ENCODE results near the gene CLEC4M. TPM values are rescaled to one million over a fixed set of nuclear protein-coding genes. Genes with fewer than 3 reads are reported as not detected.
"Not testable (repeated sequence)": the region's sequence is repeated elsewhere in the genome, so short reads cannot be mapped to it uniquely, and the experiment has no call there.

Gene CLEC4M
- total RNA-seq, 1 donor from 2014 or later, result not detected

DNA sequence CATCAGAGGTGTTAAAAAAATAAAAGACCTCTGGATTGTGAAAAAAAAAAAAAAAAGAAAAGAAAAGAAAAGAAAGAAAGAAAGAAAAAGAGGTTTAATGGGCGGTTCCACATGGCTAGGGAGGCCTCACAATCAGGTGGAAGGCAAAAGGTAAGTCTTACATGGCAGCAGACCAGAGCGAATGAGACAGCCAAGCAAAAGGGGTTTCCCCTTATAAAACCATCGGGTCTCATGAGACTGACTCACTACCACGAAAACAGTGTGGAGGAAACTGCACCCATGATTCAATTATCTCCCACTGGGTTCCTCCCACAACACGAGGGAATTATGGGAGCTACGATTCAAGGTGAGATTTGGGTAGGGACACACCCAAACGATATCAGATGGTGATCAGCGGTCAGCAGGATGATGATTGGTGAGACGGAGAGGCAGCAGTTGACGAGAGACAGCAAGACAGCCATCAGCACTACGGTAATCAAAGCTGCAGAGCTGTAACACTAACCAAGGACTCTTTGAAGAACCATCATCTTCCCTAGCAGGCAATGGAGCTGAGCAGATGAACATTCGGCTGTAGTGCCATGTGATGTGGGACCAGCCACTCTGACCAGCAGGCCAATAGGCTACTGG lies 11.8 kb upstream of the CLEC4M start:
- TF ChIP-seq, protein P1, sequence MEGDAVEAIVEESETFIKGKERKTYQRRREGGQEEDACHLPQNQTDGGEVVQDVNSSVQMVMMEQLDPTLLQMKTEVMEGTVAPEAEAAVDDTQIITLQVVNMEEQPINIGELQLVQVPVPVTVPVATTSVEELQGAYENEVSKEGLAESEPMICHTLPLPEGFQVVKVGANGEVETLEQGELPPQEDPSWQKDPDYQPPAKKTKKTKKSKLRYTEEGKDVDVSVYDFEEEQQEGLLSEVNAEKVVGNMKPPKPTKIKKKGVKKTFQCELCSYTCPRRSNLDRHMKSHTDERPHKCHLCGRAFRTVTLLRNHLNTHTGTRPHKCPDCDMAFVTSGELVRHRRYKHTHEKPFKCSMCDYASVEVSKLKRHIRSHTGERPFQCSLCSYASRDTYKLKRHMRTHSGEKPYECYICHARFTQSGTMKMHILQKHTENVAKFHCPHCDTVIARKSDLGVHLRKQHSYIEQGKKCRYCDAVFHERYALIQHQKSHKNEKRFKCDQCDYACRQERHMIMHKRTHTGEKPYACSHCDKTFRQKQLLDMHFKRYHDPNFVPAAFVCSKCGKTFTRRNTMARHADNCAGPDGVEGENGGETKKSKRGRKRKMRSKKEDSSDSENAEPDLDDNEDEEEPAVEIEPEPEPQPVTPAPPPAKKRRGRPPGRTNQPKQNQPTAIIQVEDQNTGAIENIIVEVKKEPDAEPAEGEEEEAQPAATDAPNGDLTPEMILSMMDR (IDR thresholded peaks at IDR 0.05; ENCODE audit: unreplicated experiment), result no peak
- Mint-ChIP-seq H3K27ac (ENCODE audit: unreplicated experiment) (no peak overlapping the region), H3K27me3 (ENCODE audit: unreplicated experiment) (peaks cover 4% of the 10 kb centered on the region), H3K4me1 (ENCODE audit: unreplicated experiment) (no peaks in the 10 kb centered on the region), H3K4me3 (ENCODE audit: unreplicated experiment) (no peak overlapping the region), H3K9me3 (ENCODE audit: unreplicated experiment) (no peaks in the 10 kb centered on the region), H3K36me3 (ENCODE audit: low read depth, unreplicated experiment) (peaks cover 4% of the 10 kb centered on the region)
- no peak for DNase-seq (ENCODE audit: low spot score)

DNA sequence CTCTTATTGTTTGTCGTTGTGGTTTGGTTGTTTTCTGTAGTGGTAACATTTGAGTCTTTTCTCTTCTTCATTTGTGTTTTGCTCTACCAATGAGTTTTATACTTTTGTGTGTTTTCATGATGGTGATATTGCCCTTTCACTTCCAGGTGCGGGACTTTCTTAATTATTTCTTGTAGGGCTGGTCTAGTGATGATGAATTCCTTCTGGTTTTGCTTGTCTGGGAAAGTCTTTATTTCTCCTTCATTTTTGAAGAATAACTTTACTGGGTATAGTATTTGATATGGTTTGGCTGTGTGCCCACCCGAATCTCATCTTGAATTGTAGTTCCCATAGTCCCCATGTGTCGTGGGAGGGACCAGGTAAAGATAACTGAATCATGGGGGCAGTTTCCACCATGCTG lies 6.8 kb upstream of the CLEC4M start:
- Mint-ChIP-seq H3K27me3 (ENCODE audit: unreplicated experiment) (peaks cover 3% of the 10 kb centered on the region), H3K36me3 (ENCODE audit: low read depth, unreplicated experiment) (peaks cover 9% of the 10 kb centered on the region), H3K9me3 (ENCODE audit: unreplicated experiment) (peaks cover 15% of the 10 kb centered on the region), H3K4me1 (ENCODE audit: unreplicated experiment) (no peaks in the 10 kb centered on the region), H3K4me3 (ENCODE audit: unreplicated experiment) (no peak overlapping the region), H3K27ac (ENCODE audit: unreplicated experiment) (no peak overlapping the region)
- no peak for DNase-seq (ENCODE audit: low spot score)
- TF ChIP-seq, protein P1 (IDR thresholded peaks at IDR 0.05; ENCODE audit: unreplicated experiment), result no peak

DNA sequence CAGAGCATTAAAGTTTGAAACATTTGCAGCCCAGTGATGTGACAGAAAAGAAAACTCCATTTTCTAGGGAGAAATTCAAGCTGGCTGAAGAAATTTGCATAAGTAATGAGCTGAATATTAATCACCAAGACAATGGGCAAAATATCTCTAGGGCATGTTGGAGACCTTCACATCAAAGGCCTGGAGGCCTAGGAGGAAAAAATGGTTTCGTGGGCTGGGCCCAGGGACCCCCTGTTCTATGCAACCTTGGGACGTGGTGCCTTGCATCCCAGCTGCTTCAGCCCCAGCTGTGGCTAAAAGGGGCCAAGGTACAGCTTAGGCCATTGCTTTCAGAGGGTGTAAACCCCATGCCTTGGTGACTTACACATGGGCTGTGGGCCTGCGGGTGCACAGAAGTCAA lies 5.7 kb upstream of the CLEC4M start:
- Mint-ChIP-seq H3K27ac (ENCODE audit: unreplicated experiment) (no peak overlapping the region), H3K4me3 (ENCODE audit: unreplicated experiment) (no peak overlapping the region), H3K36me3 (ENCODE audit: low read depth, unreplicated experiment) (peaks cover 9% of the 10 kb centered on the region), H3K9me3 (ENCODE audit: unreplicated experiment) (peaks cover 18% of the 10 kb centered on the region), H3K27me3 (ENCODE audit: unreplicated experiment) (peaks cover 2% of the 10 kb centered on the region), H3K4me1 (ENCODE audit: unreplicated experiment) (no peaks in the 10 kb centered on the region)
- TF ChIP-seq, protein P1 (IDR thresholded peaks at IDR 0.05; ENCODE audit: unreplicated experiment), result no peak
- DNase-seq (ENCODE audit: low spot score), result no peak

DNA sequence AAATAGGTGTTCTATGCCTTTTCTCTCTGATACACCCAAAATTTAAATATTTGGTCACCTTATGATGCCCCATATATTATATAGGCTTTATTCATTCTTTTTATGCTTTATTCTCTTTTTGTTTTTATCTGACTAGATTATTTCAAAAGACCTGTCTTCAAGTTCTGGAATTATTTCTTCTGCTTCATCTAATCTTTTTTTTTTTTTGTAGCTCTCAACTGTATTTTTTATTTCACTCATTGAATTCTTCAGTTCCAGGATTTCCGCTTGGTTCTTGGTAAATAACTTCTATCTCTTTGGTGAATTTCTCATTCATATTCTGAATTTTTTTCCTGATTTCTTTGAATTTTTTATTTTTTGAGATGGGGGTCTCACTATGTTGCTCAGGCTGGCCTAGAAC lies 3.9 kb upstream of the CLEC4M start:
- TF ChIP-seq, protein P1 (IDR thresholded peaks at IDR 0.05; ENCODE audit: unreplicated experiment), result no peak
- Mint-ChIP-seq H3K4me3 (ENCODE audit: unreplicated experiment) (no peak overlapping the region), H3K4me1 (ENCODE audit: unreplicated experiment) (no peaks in the 10 kb centered on the region), H3K36me3 (ENCODE audit: low read depth, unreplicated experiment) (peaks cover 9% of the 10 kb centered on the region), H3K27ac (ENCODE audit: unreplicated experiment) (no peak overlapping the region), H3K9me3 (ENCODE audit: unreplicated experiment) (peaks cover 21% of the 10 kb centered on the region), H3K27me3 (ENCODE audit: unreplicated experiment) (peaks cover 6% of the 10 kb centered on the region)
- no peak for DNase-seq (ENCODE audit: low spot score)

DNA sequence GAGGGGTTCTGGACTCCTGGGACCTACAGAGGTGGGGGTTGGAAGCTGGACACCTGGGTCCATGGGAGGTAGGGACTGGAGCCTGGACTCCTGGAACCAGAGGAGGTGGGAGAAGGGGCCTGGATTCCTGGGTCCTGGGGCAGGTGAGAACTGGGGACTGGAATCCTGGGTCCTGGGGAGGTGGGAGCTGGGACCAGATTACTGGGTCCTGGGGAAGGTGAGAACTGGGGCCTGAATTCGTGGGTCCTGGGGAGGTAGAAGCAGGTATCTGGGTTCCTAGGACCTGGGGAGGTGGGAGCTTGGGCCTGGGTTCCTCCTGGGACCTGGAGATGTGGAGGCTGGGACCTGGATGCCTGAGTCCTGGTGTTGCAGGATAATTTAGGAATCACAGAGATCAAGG lies 653 bp downstream of the CLEC4M start:
- Mint-ChIP-seq H3K27me3 (ENCODE audit: unreplicated experiment) (peaks cover 6% of the 10 kb centered on the region), H3K27ac (ENCODE audit: unreplicated experiment) (no peak overlapping the region), H3K4me1 (ENCODE audit: unreplicated experiment) (no peaks in the 10 kb centered on the region), H3K36me3 (ENCODE audit: low read depth, unreplicated experiment) (peaks cover 5% of the 10 kb centered on the region), H3K4me3 (ENCODE audit: unreplicated experiment) (no peak overlapping the region), H3K9me3 (ENCODE audit: unreplicated experiment) (peaks cover 8% of the 10 kb centered on the region)
- DNase-seq (ENCODE audit: low spot score), result no peak
- TF ChIP-seq, protein P1 (IDR thresholded peaks at IDR 0.05; ENCODE audit: unreplicated experiment), result no peak

DNA sequence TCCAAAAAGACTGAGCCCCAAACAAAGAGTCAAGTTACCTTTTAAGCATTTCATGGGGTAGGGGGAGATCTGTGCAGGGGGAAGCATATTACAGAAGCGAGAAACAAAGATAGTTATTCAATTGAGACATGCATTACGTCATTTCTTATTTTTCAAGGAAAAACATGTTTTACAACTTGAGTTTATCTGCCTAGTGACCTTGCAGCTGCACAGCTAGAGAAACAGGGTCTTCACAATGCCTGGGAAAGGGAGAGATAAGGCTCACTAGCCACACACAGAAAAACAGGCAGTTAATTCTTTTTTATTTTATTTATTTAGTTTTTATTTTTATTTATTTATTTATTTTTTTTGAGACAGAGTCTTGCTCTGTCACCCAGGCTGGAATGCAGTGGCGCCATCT lies 1.1 kb downstream of the CLEC4M start:
- not testable (repeated sequence) for DNase-seq (ENCODE audit: low spot score); H3K36me3 Mint-ChIP-seq (ENCODE audit: low read depth, unreplicated experiment); H3K4me3 Mint-ChIP-seq (ENCODE audit: unreplicated experiment); H3K9me3 Mint-ChIP-seq (ENCODE audit: unreplicated experiment); H3K4me1 Mint-ChIP-seq (ENCODE audit: unreplicated experiment); H3K27ac Mint-ChIP-seq (ENCODE audit: unreplicated experiment); H3K27me3 Mint-ChIP-seq (ENCODE audit: unreplicated experiment)

DNA sequence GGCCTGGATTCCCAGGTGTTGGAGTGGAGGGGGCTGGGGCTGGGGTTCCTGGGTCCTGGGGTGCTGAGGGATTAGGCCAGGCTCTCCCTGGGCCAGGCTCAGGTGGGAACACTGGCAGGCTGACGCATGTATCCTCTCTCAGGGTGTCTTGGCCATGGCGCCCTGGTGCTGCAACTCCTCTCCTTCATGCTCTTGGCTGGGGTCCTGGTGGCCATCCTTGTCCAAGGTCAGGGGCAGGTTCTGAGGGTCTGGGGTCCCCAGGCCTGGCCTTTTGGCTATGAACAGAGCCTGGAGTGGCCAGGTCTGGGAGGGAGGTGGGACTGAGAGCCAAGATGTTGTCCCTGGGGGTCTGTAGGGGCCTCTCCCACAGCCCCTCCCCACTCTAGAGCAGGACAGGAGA lies 2.0 kb downstream of the CLEC4M start:
- not testable (repeated sequence) for H3K4me1 Mint-ChIP-seq (ENCODE audit: unreplicated experiment); DNase-seq (ENCODE audit: low spot score); H3K27me3 Mint-ChIP-seq (ENCODE audit: unreplicated experiment); H3K9me3 Mint-ChIP-seq (ENCODE audit: unreplicated experiment); H3K27ac Mint-ChIP-seq (ENCODE audit: unreplicated experiment); H3K4me3 Mint-ChIP-seq (ENCODE audit: unreplicated experiment); H3K36me3 Mint-ChIP-seq (ENCODE audit: low read depth, unreplicated experiment)

All from endothelial cell (in vitro differentiated cells).